H54 (cell line): Measurements from ENCODE around the gene MLH3.
A peak's percentile ranks its signal among the peaks of the same experiment; 100 is the strongest.

Experiments used
- DNase-seq: peaks from one replicate; pipeline ENCODE4 v3.0.0; 2011; ENCODE audit warnings: low spot score, mixed read lengths; ENCODE audit not compliant: insufficient read length
- FAIRE-seq: peaks from 3 replicates; lab custom pipeline; 2011; peaks lifted over from hg19 to GRCh38; lab: Jason Lieb, UNC
- POLR2A ChIP-seq: IDR thresholded peaks from 2 replicates; pipeline ENCODE4 v1.6.1; 2011; ENCODE audit warnings: low read depth, mild to moderate bottlenecking, low read length

MLH3 gene

DNA sequence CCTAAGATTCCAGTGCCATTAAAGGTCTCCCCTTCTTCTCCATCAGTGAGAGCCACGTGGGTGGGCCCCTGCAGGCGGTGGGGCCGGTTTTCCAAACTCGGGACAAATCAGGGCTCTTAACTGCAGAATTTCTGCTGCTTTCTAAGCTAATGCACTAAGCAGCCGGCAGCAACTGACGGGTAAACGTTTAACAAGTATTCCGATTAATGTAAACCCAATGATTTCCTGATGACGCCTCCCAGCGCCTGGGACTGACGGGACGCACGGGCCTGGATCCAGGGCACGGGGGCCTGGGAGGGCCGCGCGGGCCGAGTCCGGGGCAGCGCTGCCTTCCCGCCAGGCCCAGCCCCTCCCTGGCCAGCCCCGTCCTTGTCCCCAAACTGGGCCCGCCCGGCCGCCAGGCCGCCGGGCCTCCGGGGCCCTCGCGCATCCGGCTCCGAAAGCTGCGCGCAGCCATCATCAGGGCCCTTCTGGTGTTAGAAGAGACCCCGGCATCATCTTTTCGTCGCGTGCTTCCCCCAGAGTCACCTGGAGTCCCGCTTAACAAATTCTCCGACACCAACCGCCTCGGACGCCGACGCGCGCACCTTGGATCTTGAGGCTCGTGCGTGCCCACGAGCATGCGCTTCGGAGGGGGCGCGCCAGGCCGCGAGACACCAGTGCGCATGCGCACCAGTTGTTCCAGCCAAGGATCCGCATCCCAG, at the start of gene MLH3:
MLH3 (minus strand) TSS at position 616 of the 704 bp plus-strand sequence. CDS start 1,812 bp downstream, outside the sequence.
- DNase-seq (peak; percentile 18), FAIRE-seq (no peak)
- TF ChIP-seq POLR2A: peak; percentile 42; the same call in 1 of the 2 replicates

DNA sequence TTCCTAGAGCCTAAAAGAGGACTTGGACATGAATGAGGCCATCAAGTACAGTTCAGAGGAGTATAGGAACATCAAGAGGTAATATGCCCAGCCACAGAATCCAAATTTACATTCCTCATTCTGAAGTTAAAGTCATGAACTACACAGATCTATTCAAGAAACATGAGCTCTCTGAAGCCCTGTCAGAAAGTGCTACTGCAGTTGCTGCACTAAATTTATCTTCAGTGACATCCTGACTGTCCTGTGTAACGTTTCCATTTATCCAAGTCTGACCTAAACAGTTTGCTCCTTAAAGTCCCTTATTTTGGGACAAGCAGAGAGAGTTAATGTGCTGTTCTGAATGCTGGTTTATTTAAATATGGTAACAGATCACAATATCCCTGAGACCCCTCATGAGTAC, 47.4 kb upstream of the MLH3 start:
- no peak for TF ChIP-seq POLR2A
- FAIRE-seq: no peak

DNA sequence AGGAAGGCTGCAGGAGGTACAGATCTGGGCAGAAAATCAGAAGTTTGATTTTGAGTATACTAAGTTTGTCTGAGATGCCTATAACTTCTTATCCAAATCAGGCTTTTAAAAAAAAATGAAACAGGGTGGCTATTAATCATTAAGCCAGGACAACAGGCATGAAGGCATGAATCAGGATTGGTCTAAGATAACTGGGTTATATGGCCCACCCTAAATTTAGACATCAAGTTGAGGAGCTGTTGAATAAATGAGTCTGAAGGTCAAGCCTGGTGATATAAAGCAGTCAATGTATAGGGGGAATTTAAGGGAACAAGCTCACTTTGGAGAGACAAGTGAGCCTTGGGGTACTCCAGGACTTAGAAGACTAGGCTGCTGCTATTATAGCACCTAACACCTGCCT, 46.9 kb upstream of the MLH3 start:
- DNase-seq (no peak), FAIRE-seq (no peak)
- no peak for TF ChIP-seq POLR2A

More for the DNA sequence above, 47.4 kb upstream of the MLH3 start:
- DNase-seq: no peak

DNA sequence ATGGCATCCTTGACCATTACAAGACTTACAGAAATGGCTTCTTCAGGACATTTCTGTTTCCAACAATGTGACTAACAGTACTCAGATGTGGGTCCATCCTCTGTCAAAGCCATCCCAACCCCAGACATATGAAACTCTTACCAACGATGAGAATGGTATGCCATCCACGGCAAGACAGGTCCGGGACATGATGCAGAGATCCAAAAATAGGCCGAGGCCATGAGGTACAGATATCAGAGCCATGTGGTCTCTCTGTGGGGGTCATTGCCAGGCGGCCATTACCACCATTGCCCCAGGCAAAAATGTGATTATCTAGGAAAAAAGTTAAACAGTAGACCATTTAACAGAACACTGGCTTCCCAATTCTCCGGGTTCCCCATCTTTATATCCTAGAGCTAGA, 45.7 kb upstream of the MLH3 start:
- no peak for FAIRE-seq
- TF ChIP-seq POLR2A: no peak
- no peak for DNase-seq

- FAIRE-seq (no peak), DNase-seq (no peak)
- no peak for TF ChIP-seq POLR2A
Observed at GRCh38 chr14:75095690-75096089, 44.4 kb upstream of the MLH3 start.

DNA sequence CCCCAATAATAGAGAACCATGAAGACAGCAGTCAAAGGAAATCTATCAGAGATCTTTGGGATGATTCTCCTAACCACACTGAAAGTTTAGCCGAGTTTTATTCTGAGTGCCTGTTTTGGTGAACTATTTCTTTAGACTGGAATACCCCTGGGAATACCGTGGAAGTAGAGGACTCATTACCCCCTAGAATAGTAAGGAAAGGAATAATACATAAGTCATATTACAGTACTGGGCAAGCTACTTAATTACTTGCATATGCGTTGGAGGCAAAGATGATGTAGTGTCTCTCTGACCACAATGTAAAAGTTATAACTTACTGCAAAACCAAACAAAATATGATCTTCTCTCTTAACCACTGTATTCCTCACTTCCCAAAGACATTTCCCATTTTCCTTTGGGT, 43.6 kb upstream of the MLH3 start:
- FAIRE-seq (no peak), DNase-seq (no peak)
- TF ChIP-seq POLR2A: no peak

- no peak for TF ChIP-seq POLR2A
Observed at GRCh38 chr14:75092698-75093097, 41.4 kb upstream of the MLH3 start.

GRCh38 chr14:75091251-75091650, 40.0 kb upstream of the MLH3 start:
- FAIRE-seq (no peak), DNase-seq (no peak)
- no peak for TF ChIP-seq POLR2A

More at GRCh38 chr14:75092698-75093097, 41.4 kb upstream of the MLH3 start:
- no peak for DNase-seq
- FAIRE-seq: no peak

- no peak for DNase-seq
- no peak for TF ChIP-seq POLR2A
- FAIRE-seq: no peak
Observed at GRCh38 chr14:75090353-75090752, 39.1 kb upstream of the MLH3 start.

DNA sequence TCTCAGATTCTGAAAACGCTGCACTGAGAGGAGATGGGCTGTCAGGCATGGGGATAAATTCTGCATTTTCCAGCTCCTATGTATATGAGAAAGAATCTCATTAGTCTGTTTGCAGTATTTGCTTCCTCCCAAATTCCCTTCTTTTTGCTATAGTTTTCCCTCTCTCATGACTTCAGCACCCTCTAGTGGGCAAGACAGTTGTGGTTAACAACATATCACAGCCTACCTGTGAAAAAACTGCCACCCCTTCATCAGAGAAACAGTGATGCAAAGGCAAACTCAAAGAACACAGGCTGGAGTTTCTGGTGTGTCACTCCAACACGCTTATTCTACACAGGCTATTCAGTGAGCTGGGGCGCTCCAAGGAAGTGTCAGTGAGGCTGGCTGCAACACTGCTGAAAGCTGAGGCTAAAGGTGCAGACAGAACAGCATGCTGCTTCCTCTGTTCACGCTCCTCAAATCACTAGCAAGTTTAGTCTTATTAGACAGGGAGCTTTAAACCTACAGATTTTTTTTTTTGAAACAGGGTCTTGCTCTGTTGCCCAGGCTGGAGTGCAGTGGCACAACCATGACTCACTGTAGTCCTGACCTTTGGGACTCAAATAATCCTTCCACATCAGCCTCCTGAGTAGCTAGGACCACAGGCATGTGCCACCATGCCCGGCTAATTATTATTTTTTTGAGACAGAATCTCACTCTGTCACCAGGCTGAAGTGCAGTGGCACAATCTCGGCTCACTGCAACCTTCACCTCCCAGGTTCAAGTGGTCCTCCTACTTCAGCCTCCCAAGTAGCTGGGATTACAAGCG, 37.5 kb upstream of the MLH3 start:
- DNase-seq: peak; percentile 19
- peak; percentile 61 for FAIRE-seq
- TF ChIP-seq POLR2A: no peak

DNA sequence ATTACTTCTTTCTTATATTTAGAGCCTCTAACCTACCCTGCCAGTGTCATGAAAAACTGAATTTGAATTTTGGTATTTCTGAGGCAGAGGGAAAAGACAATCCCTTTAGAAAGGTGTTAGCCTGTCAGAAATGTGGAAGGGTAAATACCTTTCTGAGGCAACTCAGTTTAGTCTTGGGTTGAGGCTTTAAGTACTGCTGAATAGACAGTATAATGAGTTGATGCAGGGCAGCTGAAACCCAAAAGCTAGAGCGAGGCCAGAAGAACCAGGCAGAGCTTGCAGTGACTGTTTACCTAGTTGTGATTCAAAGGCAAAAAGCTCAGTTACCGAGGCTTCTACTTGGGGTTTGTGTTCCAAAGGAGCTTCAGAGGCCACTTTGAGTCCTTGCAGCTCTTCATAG, 36.9 kb upstream of the MLH3 start:
- no peak for FAIRE-seq
- DNase-seq: no peak
- no peak for TF ChIP-seq POLR2A

DNA sequence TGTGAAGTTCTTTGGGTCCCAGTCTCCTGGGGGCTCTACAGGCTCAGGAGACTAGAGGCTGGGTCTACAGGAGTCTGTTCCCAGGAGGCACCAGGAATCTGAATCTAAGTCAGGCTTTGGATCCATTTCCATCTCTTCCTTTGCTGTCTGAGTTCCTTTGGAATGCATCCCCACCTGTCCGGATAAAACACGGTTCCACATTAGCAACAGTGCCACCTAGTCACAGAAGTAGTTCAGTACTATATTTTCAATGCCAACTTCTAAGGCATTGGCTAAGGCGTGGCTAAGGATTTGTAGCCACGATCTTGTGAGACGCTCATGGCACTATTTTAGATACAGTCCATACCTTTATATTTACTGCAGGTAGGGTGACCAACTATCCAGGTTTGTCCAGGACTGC, 33.2 kb upstream of the MLH3 start:
- no peak for DNase-seq
- no peak for TF ChIP-seq POLR2A
- FAIRE-seq: no peak

DNA sequence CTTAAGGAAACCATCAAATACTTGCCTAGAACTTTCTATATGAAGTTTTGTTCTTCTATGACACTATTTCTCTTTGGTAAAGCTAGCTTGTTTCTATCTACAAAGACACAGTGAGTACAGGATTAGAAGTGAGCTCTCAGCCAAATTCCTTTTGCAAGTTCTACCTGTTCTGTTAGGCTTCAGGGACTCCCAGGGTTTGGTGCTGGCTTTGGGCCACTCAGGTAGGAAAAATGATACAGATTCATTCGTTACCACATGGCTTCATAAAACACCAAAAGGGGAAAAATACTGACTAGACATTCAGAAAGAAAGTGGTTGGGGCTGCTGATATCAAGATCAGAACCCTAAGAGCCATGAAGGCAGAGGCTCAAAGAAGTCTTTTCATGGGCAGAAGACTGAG, 32.0 kb upstream of the MLH3 start:
- FAIRE-seq (no peak), DNase-seq (no peak)
- TF ChIP-seq POLR2A: no peak

GRCh38 chr14:75081660-75082229, 30.5 kb upstream of the MLH3 start:
- TF ChIP-seq POLR2A: no peak
- FAIRE-seq (no peak), DNase-seq (no peak)
